ENCODE results near the gene SLC25A19. TPM values are rescaled to one million over a fixed set of nuclear protein-coding genes. Genes with fewer than 3 reads are reported as not detected.

Gene SLC25A19
- total and polyA plus RNA-seq, 9 of the 15 experiments (the other 6 are each of a cell fraction or from before 2014, with no cell fraction given): 33.4 to 76.6 (median 55.3) TPM

DNA sequence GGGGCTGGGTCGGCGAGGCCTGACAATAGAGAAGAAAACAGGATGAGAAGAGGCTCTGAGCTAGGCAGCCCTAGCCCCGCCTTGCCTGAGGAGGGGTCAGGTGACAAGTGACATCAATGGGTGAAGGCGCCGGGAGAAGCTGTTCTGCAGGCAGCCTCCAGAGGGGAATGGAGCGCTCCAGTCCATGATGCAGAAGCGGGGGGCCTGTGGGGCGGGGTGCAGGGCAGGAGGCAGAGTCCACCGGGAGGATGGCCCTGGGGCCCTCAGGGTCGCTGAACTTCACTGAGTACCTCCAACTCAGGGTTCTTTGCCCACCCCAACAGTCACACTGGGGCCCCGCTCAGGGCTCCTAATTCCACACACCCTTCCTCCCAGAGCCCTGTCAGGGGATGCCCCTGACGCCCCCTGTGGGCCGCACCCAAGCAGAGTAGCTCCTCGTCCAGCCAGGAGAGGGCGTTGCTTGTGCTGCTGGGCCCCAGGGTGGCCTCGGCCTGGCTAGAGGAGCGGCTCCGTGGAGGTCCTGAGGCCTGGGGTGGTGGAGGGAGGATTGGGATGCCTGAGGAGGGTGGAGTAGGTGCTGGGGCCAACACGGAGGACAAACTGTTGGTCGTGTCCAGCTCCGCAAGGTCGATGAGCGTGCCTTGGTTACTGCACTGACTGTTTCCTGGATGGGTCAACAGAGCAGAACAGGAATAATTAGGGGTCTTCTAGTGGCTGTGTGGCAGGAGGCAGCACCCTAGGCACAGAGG, 48.7 kb downstream of the SLC25A19 start:
- DNase-seq (ENCODE audit: extremely low read depth in 1 of 4, low spot score in 3 of 4): peak; percentile 82 to 88 (median 84)
- BruUV-seq (replicated peaks): no TSS peak
- WGBS (ENCODE audit: insufficient coverage, low coverage, missing lambda C conversion rate): 50% methylated on average over 22 of the region's 23 CpGs
- no peaks in the 10 kb centered on the region for H3K79me2 ChIP-seq (ENCODE audit: control insufficient read depth, insufficient read depth, low read length)
- no peak overlapping the region; the same call in 1 of the 2 replicates for H3K4me2 ChIP-seq (ENCODE audit: insufficient read depth, low read length)
- H3K4me1 ChIP-seq (replicated peaks in 1 of 2; ENCODE audit: control insufficient read depth in 2 of 2, insufficient read depth in 2 of 2, low read length in 2 of 2): peaks cover 19 to 41% of the 10 kb centered on the region in 2 experiments
- no peaks in the 10 kb centered on the region for H3K9me1 ChIP-seq (ENCODE audit: control insufficient read depth, insufficient read depth, low read length)
- in situ Hi-C loops (cut with MboI) (no loop called here), intact Hi-C loops (cut with micrococcal nuclease) (loop anchor here (2.0 kb wide), 1 partner anchor 20 kb away; the partner anchor contains the start of genes GGA3 and MRPS7)
- peak overlapping the region; percentile 23; the same call in 2 of the 3 replicates for H3K27ac ChIP-seq (ENCODE audit: extremely low read depth, low read depth, low read length)
- peak overlapping the region; percentile 16 to 38; a peak in 2 of 4 replicates for H3K9ac ChIP-seq (ENCODE audit: insufficient read depth in 1 of 2, low read depth in 2 of 2, low read length in 2 of 2)
- H2AFZ ChIP-seq (ENCODE audit: low read depth, low read length): no peak overlapping the region
- CTCF ChIA-PET (ENCODE audit: low intra/inter-chr PET ratio): interaction anchor here (0.9 to 3.1 kb wide), 6 partner anchors 21 to 507 kb away, joined by 3 to 20 read pairs (median 4); partner anchors contain the start of genes GGA3, MIF4GD and MRPS7
- no peaks in the 10 kb centered on the region for H3K27me3 ChIP-seq (ENCODE audit: control insufficient read depth in 2 of 2, insufficient read depth in 2 of 2, low read length in 2 of 2)
- FAIRE-seq: peak; percentile 83
- peaks cover 27% of the 10 kb centered on the region for H4K20me1 ChIP-seq (replicated peaks; ENCODE audit: control insufficient read depth, insufficient read depth, low read length)
- peak; percentile 91 for ATAC-seq
- H3K9me3 ChIP-seq (replicated peaks; ENCODE audit: control insufficient read depth, insufficient read depth, low read depth, low read length): no peaks in the 10 kb centered on the region
- peaks cover 98% of the 10 kb centered on the region for H3K36me3 ChIP-seq (ENCODE audit: control insufficient read depth, insufficient read depth, low read length)
- POLR2A ChIA-PET: interaction anchor here (0.6 to 3.1 kb wide), 23 partner anchors 9 to 513 kb away, joined by 3 to 38 read pairs (median 4); partner anchors contain the start of genes ARMC7, GGA3, MIF4GD and MRPS7
- no peak overlapping the region for H3K4me3 ChIP-seq
- TF ChIP-seq SMARCA4 (IDR thresholded peaks at IDR 0.05) (0 out of 2 replicates have a peak, but pooled peaks have one; percentile 34), HMGN3 (IDR thresholded peaks at IDR 0.05; ENCODE audit: borderline replicate concordance, extremely low read depth, insufficient read length, low read depth, low read length) (peak; percentile 23), JUN (IDR thresholded peaks at IDR 0.05; ENCODE audit: borderline replicate concordance, low read depth, low read length) (0 out of 2 replicates have a peak, but pooled peaks have one; percentile 21), JUN (CRISPR knock-in tag; IDR thresholded peaks at IDR 0.05; ENCODE audit: borderline replicate concordance) (no peak), NRF1 (conservative IDR thresholded peaks at IDR 0.05 in 1 of 2, IDR thresholded peaks at IDR 0.05 in 1 of 2) (peak; percentile 53 to 68), MTF1 (CRISPR knock-in tag; IDR thresholded peaks at IDR 0.05; ENCODE audit: borderline replicate concordance) (no peak), THAP12 (CRISPR knock-in tag; IDR thresholded peaks at IDR 0.05) (no peak), ZBED1 (IDR thresholded peaks at IDR 0.05) (no peak), MEF2A (IDR thresholded peaks at IDR 0.05; ENCODE audit: control insufficient read depth, low read depth, low read length) (no peak), ARNT (IDR thresholded peaks at IDR 0.05) (peak in 1 of 2 experiments; percentile 70; a peak in 1 of 4 replicates), ATF1 (CRISPR knock-in tag; IDR thresholded peaks at IDR 0.05) (no peak), ATF1 (tag; IDR thresholded peaks at IDR 0.05) (peak; percentile 79), CHD4 (IDR thresholded peaks at IDR 0.05; ENCODE audit: insufficient read depth, insufficient replicate concordance, low read depth, low read length, poor library complexity, severe bottlenecking) (no peak), KDM2B (CRISPR knock-in tag; IDR thresholded peaks at IDR 0.05) (no peak), ZKSCAN8 (CRISPR knock-in tag; IDR thresholded peaks at IDR 0.05) (no peak)
- TF ChIP-seq, protein P1, sequence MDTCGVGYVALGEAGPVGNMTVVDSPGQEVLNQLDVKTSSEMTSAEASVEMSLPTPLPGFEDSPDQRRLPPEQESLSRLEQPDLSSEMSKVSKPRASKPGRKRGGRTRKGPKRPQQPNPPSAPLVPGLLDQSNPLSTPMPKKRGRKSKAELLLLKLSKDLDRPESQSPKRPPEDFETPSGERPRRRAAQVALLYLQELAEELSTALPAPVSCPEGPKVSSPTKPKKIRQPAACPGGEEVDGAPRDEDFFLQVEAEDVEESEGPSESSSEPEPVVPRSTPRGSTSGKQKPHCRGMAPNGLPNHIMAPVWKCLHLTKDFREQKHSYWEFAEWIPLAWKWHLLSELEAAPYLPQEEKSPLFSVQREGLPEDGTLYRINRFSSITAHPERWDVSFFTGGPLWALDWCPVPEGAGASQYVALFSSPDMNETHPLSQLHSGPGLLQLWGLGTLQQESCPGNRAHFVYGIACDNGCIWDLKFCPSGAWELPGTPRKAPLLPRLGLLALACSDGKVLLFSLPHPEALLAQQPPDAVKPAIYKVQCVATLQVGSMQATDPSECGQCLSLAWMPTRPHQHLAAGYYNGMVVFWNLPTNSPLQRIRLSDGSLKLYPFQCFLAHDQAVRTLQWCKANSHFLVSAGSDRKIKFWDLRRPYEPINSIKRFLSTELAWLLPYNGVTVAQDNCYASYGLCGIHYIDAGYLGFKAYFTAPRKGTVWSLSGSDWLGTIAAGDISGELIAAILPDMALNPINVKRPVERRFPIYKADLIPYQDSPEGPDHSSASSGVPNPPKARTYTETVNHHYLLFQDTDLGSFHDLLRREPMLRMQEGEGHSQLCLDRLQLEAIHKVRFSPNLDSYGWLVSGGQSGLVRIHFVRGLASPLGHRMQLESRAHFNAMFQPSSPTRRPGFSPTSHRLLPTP (IDR thresholded peaks at IDR 0.05; ENCODE audit: borderline replicate concordance, extremely low read depth, insufficient read length): no peak
